Midbrain (tissue), 1 donor: ENCODE data around the gene KLK5.
"Not testable (repeated sequence)": the region's sequence is repeated elsewhere in the genome, so short reads cannot be mapped to it uniquely, and the experiment has no call there.

Experiments used
- DNase-seq: peaks from one replicate; lab custom pipeline; 2025; lab: John Stamatoyannopoulos, UW

KLK5 gene, protein sequence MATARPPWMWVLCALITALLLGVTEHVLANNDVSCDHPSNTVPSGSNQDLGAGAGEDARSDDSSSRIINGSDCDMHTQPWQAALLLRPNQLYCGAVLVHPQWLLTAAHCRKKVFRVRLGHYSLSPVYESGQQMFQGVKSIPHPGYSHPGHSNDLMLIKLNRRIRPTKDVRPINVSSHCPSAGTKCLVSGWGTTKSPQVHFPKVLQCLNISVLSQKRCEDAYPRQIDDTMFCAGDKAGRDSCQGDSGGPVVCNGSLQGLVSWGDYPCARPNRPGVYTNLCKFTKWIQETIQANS

DNA sequence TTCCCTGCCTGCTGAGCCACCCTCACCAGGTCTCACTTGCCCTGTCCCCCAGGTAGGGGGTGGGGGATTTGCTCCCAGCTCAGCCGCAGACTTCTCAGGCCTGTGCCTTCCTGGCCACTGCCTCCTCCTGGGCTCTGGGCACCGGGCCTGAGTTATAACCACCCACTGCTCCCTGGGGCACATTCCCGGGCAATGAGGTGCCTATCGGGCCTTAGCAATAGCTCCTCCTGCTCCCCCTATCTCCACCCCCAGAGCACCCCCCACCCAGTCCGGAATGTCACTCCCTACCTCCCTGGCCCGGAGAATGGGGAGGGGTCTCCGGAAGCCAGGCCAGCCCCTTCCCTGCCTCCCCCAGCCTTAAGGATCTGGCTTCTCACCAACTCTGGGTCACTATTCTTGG lies at the start of gene KLK5:
TSS of gene KLK5 (minus strand) at position 129 of the 400 bp plus-strand sequence. CDS start 381 bp downstream, outside the sequence.
- no peak for DNase-seq

GRCh38 chr19:51002089-51002532 lies 49.3 kb upstream of the KLK5 start:
- DNase-seq = no peak

DNA sequence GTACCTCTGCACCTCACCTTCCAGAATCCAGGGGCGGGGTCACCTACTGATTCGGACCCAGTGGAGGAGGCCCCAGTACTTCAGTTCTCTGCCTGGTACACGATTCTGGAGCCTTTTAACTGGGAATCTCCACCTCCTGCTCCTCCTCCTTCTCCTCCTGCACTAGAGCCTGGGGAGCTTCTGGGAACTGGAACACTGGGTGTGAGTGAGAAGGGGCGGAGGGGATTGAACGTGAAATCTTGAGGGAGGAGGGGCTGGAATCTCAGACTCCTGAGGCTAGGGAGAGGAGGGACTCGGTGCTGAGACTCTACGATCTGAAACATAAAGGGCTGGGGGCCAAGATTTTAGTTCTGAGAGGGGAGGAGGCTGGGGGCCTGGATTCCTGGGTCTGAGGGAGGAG lies 48.7 kb upstream of the KLK5 start, which contains the start of gene KLK8:
TSS of gene KLK8 (minus strand) at position 90 of the 400 bp plus-strand sequence. CDS start 437 bp downstream, outside the sequence.
- DNase-seq = no peak

DNA sequence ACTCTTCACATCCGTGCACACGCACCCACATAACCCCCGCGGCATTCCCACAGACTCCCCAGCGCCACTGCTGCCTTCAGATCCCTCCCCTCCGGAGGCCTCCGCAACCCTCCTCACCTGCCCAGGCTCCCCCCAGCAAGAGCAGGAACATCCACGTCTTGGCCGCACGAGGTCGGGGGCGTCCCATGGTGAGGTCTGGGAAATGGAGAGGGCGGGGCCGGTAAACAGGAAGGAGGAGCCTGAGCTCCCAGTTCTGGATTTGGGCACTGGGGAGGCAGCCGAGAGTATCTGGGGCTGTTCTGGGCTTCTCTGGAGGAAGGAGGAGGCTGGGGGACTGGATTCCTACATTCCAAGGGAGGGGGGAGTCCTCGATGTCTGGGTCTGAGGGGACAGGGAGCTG lies 48.1 kb upstream of the KLK5 start:
- DNase-seq = no peak

- no peak for DNase-seq
These were observed 47.6 kb upstream of the KLK5 start for GRCh38 chr19:51000426-51000825.

DNA sequence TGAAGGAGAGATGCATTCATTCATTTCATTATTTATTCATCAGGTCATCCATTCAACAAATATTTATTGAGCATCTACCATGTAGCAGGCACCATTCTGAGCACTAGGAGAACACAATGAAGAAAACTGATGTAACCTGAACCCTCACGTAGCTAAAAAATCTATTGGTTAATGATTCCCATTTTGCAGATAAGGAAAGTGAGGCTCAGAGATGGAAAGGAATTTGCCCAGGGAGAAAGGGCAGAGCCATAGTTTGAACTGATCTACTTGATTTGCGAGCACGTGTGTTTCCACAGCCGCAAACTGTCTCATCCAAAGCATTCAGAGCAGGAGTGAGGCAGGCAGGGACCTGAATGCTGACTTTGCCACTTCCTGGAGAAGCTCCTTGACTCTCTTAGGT lies 45.8 kb upstream of the KLK5 start:
- DNase-seq = no peak

GRCh38 chr19:50998061-50998460 lies 45.2 kb upstream of the KLK5 start:
- no peak for DNase-seq

DNA sequence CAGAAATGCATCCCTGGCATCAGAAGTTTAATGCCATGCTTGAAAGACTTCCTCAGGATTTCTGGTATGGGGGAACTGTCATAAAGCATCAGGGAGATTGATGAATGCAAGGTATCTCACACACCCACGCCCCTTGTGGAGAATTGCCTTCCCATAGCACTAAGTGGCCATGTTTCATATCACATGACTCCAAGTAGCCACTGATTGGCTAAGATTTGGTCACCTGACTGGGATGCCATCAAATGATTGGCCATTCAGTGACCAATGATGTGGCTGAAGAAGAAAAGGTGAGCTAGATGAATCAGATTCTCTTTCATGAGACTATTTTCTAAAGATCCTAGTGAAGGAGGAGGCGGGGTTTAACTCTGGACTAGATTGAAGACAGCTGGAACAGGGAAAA lies 41.3 kb upstream of the KLK5 start:
- DNase-seq = no peak

- no peak for DNase-seq
These were observed 39.8 kb upstream of the KLK5 start for GRCh38 chr19:50992666-50993035.

DNA sequence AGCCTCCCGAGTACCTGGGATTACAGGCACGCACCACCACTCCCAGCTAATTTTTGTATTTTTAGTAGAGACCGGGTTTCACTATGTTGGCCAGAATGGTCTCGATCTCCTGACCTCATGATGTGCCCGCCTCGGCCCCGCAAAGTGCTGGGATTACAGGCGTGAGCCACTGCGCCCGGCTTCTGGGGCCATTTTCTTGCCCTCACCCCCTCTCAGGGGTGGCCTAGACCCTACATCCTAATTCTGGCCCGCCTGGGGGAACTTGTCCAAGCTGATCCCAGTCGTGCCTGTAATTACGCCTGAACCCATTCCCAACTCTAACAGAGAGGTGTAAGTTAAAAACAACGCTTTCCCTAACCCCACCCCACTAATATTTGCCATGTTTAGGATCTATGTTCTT lies 31.6 kb upstream of the KLK5 start:
- not testable (repeated sequence) for DNase-seq

DNA sequence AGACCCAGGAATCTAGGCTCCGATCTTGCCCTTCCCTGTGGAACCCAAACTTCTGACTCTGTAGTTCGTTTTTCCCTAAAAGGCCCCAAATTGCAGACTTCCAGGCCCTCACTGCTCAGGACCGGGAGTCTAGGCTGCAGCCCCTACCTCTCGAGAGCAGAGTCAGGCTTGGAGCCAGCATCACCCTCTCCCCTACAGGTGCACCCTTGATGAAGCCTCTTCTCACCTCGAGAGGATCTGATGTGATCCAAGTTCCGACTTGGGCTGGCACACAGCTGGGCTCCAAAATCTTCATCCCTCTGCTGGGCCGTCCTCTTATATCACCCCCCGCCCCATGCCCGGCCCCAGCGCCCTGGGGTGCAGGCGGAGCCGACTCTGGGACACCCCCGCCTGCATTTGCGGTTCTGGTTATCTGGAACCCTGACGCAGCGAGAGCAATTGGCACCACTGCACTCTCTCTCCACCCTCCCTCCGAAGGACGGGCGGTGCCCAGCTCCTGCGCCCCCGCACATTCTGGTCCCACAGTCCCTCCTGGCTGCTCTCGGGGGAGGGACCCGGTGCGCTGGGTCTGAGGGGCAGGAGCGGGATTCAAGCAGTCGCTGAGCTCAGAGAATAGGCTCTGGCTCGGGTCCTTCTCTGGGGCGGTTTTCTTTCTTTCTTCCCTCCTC lies 30.9 kb upstream of the KLK5 start, which contains the start of gene KLK7:
TSS of gene KLK7 (minus strand) at position 293 of the 668 bp plus-strand sequence. CDS start 1,518 bp downstream, outside the sequence.
- no peak for DNase-seq

GRCh38 chr19:50982186-50982585 lies 29.3 kb upstream of the KLK5 start:
- no peak for DNase-seq

DNA sequence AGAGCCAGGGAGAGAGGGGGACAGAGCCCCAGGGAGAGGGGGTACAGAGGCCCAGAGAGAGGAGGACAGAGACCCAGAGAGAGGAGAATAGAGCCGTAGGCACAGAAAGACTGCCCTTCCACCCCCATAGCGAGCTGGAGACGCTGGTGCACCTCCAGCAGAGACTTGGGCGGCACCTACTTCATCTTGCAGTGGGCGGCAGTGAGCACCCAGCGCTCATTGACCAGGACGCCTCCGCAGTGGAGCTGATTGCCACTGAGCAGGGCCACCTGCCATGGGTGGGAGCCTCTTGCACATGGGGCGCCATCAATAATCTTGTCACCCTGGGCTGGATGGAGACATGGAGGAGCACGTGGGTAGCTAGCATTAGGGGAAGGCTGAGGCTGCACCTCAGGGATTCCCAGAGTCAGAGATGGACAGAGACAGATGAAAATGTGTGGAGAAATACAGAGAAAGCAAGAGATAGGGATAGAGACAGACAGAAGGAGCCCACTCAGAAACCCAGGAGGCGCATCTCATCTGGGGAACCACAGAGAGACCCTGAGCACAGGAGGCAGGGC lies 28.8 kb upstream of the KLK5 start:
- DNase-seq = no peak

DNA sequence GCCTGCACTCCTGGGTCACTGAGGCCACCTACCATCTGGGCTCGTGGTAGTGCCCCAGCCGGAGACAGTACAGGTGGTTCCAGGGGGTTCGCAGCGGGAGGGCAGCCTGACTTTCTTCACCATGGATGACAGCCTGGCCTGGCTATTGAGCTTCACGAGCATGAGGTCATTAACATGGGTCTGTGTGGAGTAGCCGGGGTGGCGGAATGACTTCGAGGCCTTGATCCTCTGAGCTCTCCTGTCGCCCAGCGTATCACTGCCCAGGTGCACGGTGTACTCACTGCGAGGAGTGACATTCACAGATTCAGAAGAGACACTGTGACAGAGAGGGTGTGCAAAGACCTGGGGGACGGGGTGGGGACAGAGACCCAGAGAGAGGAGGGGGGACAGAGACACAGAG lies 27.4 kb upstream of the KLK5 start:
- DNase-seq = no peak

GRCh38 chr19:50979758-50980157 lies 26.9 kb upstream of the KLK5 start:
- DNase-seq = no peak

DNA sequence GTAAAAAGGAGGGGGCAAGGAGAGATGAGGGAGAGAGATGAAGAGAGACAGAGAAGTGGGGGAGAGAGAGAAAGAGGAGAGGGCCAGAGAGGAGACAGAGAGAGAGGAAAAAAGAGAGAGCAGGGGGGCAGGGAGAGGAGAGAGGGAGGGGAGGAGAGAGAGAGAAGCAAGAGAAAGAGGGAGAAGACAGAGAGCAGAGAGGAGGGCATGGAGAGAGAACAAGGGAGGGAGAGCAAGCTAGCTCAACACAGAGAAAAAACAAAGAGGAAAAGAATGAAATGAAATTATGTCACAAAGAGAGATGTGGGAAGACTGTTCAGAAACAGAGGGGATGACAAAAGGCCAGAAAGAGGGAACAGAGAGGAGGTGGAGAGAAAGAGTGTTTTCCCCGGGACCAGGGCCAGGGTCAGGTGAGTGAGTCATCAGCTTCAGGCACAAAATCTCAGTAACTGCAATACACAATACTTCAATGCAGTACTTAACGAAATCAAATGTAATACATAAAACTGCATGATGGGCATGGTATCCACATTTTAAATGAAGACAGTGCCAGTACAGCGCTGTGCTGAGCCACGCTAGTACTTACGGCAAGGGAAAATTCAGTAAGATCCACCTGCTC lies 26.0 kb upstream of the KLK5 start:
- DNase-seq = no peak

DNA sequence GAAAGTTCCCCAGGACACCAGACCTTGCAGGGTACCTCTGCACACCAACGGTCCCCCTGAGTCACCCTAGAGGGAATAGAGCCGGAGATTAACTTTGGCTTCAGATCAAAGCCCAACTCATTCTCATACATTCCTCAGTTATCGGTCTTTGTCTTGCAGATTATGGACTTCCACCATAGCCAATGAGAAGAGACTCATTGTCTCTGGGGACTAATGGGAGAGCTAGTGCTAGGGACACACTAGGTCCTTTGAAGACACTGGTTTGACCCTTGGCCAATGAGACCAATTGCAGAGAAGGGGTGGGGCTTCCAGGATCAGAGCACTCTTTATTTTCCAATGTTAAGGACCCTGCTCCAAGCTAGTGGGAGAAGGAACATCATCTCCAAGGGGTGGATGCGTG lies 24.8 kb upstream of the KLK5 start:
- peak; percentile 3 for DNase-seq

DNA sequence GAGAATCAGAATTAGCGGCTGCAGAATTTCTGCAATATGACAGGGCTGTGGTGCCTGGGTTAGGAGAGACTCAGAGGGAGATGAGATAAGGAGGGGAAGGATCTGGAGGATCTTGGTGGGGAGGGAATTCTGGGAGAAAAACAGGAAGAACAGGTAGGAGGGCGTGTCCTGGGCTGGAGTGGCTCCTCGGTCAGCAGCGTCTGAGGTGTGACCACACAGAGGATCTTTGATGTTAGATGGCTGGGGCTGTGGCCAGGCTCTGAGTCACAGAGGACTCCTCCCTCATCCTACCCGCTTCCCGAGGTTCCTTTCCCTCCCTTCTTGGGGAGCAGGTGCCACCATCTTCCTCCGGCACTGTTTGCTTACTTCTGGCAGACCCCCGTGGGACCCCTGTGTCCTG lies 22.9 kb upstream of the KLK5 start:
- DNase-seq = no peak

- DNase-seq = no peak
These were observed 22.1 kb upstream of the KLK5 start for GRCh38 chr19:50974702-50975556.

GRCh38 chr19:50972795-50973376 lies 20.0 kb upstream of the KLK5 start:
- DNase-seq = no peak

DNA sequence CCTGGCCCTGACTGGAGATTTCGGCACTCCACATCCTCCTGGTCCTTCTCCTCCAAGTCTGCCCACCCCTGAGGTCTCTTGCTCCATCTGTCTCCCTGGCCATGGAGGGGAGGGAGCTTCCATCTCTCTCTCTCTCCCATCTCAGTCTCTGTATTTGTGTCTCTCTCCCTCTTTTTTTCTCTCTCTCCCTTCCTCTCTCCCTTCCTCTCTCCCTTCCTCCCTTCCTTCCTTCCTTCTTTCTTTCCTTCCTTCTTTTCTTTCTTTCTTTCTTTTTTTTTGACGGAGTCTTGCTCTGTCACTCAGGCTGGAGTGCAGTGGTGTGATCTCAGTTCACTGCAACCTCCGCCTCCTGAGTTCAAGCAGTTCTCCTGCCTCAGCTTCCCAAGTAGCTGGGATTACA lies 17.0 kb upstream of the KLK5 start:
- not testable (repeated sequence) for DNase-seq
